Peyer's patch (tissue), 4 donors: ENCODE measurements around the gene NRG4. TPM values are rescaled to one million over a fixed set of nuclear protein-coding genes. Genes with fewer than 3 reads are reported as not detected.
"Not testable (repeated sequence)": the region's sequence is repeated elsewhere in the genome, so short reads cannot be mapped to it uniquely, and the experiment has no call there.

Experiments
- DNase-seq, 3 donors: peaks; one replicate each; pipeline ENCODE4 v3.0.0-alpha.2; 2017 to 2019
- H3K27ac ChIP-seq, 4 donors: fragments of 200-600 bp; sonication (generic); one replicate each; pipeline ENCODE4 v1.5.1; 2016 to 2019
- H3K27me3 ChIP-seq, 2 donors: fragments of 200-600 bp; sonication (generic); one replicate each; pipeline ENCODE4 v1.5.1; 2019
- H3K36me3 ChIP-seq, 3 donors: fragments of 200-600 bp; sonication (generic); one replicate each; pipeline ENCODE4 v1.5.1; 2016 to 2019
- H3K4me1 ChIP-seq, 4 donors: fragments of 200-600 bp; sonication (generic); one replicate each; pipeline ENCODE4 v1.5.1; 2016 to 2019
- H3K4me3 ChIP-seq, 4 donors: fragments of 200-600 bp; sonication (generic); 1 replicate in 3 of 4; 2 replicates in 1 of 4; pipeline ENCODE4 v1.5.1; 2016 to 2019; ENCODE audit warnings: mild to moderate bottlenecking in 1 of 4
- H3K9me3 ChIP-seq, 4 donors: fragments of 200-600 bp; sonication (generic); one replicate each; pipeline ENCODE4 v1.5.1; 2016 to 2019; ENCODE audit warnings: mild to moderate bottlenecking in 1 of 4
- POLR2A ChIP-seq, 2 donors: fragments of 450-650 bp; IDR thresholded peaks; one replicate each; pipeline ENCODE4 v1.5.1; 2017; ENCODE audit warnings: antibody characterized with exemption in 2 of 2, mild to moderate bottlenecking in 2 of 2, moderate library complexity in 2 of 2
- total RNA-seq, 4 donors: library from RNA; depleted of rRNA; stranded (reverse); fragments of >200 nt; gene quantifications; one replicate each; pipeline ENCODE4 v1.1.0, GENCODE V29; 2016
- TF ChIP-seq, protein P1 (sequence below), 6 experiments: fragments of 450-650 bp in 4 of 6; fragments of 200-600 bp in 2 of 6; sonication (generic) in 1 of 6; IDR thresholded peaks; one replicate each; pipeline ENCODE4 v1.5.1; 2017 to 2019; ENCODE audit warnings: antibody characterized with exemption in 6 of 6, mild to moderate bottlenecking in 3 of 6, moderate library complexity in 1 of 6

Gene NRG4
- total RNA-seq, 4 donors from 2014 or later = not detected

GRCh38 chr15:75985971-75986370 is 26.3 kb downstream of the NRG4 start:
- H3K27ac ChIP-seq = no peak overlapping the region
- no peak for DNase-seq
- no peaks in the 10 kb centered on the region for H3K36me3 ChIP-seq
- H3K27me3 ChIP-seq = no peaks in the 10 kb centered on the region
- no peak overlapping the region for H3K4me3 ChIP-seq
- H3K9me3 ChIP-seq = no peaks in the 10 kb centered on the region
- TF ChIP-seq, protein P1, sequence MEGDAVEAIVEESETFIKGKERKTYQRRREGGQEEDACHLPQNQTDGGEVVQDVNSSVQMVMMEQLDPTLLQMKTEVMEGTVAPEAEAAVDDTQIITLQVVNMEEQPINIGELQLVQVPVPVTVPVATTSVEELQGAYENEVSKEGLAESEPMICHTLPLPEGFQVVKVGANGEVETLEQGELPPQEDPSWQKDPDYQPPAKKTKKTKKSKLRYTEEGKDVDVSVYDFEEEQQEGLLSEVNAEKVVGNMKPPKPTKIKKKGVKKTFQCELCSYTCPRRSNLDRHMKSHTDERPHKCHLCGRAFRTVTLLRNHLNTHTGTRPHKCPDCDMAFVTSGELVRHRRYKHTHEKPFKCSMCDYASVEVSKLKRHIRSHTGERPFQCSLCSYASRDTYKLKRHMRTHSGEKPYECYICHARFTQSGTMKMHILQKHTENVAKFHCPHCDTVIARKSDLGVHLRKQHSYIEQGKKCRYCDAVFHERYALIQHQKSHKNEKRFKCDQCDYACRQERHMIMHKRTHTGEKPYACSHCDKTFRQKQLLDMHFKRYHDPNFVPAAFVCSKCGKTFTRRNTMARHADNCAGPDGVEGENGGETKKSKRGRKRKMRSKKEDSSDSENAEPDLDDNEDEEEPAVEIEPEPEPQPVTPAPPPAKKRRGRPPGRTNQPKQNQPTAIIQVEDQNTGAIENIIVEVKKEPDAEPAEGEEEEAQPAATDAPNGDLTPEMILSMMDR (IDR thresholded peaks at IDR 0.05) = no peak
- H3K4me1 ChIP-seq = no peaks in the 10 kb centered on the region

- H3K4me3 ChIP-seq, H3K9me3 ChIP-seq, H3K27ac ChIP-seq, H3K36me3 ChIP-seq, DNase-seq, H3K4me1 ChIP-seq, H3K27me3 ChIP-seq: not testable (repeated sequence)
Observed at GRCh38 chr15:75984706-75985105, 27.5 kb downstream of the NRG4 start.

- no peaks in the 10 kb centered on the region for H3K4me1 ChIP-seq
- no peak for TF ChIP-seq POLR2A (IDR thresholded peaks at IDR 0.05)
- TF ChIP-seq, protein P1 (IDR thresholded peaks at IDR 0.05) = no peak
Observed at GRCh38 chr15:75982468-75982867, 29.8 kb downstream of the NRG4 start.

GRCh38 chr15:75981149-75981815 is 30.9 kb downstream of the NRG4 start:
- no peak for TF ChIP-seq POLR2A (IDR thresholded peaks at IDR 0.05)
- TF ChIP-seq, protein P1 (IDR thresholded peaks at IDR 0.05) = no peak
- no peaks in the 10 kb centered on the region for H3K9me3 ChIP-seq
- no peaks in the 10 kb centered on the region for H3K4me1 ChIP-seq
- H3K27ac ChIP-seq = no peak overlapping the region
- no peaks in the 10 kb centered on the region for H3K36me3 ChIP-seq
- DNase-seq = no peak
- peaks cover 0 to 3% of the 10 kb centered on the region in 2 donors for H3K27me3 ChIP-seq
- H3K4me3 ChIP-seq = no peak overlapping the region

More at GRCh38 chr15:75982468-75982867, 29.8 kb downstream of the NRG4 start:
- H3K36me3 ChIP-seq = no peaks in the 10 kb centered on the region
- no peak overlapping the region for H3K27ac ChIP-seq
- H3K9me3 ChIP-seq = no peaks in the 10 kb centered on the region
- no peak overlapping the region for H3K4me3 ChIP-seq
- H3K27me3 ChIP-seq = peaks cover 0 to 3% of the 10 kb centered on the region in 2 donors
- no peak for DNase-seq

DNA sequence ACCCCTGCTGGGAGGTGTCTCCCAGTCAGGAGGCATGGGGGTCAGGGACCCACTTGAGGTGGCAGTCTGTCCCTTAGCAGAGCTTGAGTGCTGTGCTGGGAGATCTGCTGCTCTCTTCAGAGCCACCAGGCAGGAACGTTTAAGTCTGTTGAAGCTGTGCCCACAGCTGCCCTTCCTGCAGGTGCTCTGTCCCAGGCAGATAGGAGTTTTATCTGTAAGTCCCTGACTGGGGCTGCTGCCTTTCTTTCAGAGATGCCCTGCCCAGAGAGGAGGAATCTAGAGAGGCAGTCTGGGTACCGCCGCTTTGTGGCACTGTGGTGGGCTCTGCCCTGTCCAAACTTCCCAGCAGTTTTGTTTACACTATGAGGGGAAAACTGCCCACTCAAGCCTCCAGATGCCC is 35.5 kb downstream of the NRG4 start:
- not testable (repeated sequence) for H3K36me3 ChIP-seq, H3K4me1 ChIP-seq, H3K4me3 ChIP-seq, H3K27ac ChIP-seq, H3K9me3 ChIP-seq, H3K27me3 ChIP-seq, DNase-seq

GRCh38 chr15:75966073-75966472 is 46.2 kb downstream of the NRG4 start:
- Histone ChIP-seq H3K27me3 (no peaks in the 10 kb centered on the region), H3K27ac (no peak overlapping the region), H3K36me3 (no peaks in the 10 kb centered on the region), H3K4me1 (no peaks in the 10 kb centered on the region), H3K4me3 (no peak overlapping the region), H3K9me3 (no peaks in the 10 kb centered on the region)
- no peak for DNase-seq
- TF ChIP-seq, protein P1 (IDR thresholded peaks at IDR 0.05) = no peak
- no peak for TF ChIP-seq POLR2A (IDR thresholded peaks at IDR 0.05)

DNA sequence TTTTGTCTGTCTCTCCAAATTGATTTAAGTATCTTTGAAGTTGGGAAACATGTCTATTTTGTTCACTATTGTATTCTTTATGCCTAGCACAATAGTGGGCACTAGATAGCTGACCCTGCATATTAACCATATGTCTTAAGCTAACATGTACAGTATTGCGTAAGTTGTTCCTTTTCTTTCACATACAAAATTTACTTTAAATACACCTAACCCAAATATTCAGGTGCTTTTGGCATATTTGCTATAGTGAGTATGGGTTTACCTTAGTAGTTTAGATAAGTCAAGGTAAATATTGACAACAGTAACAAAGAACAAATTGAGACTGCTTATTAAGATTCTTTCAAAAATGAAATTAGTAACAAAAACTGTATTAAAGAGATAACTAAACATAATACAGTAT is 50.9 kb downstream of the NRG4 start:
- Histone ChIP-seq H3K9me3 (no peaks in the 10 kb centered on the region), H3K36me3 (no peaks in the 10 kb centered on the region), H3K4me3 (no peak overlapping the region), H3K4me1 (no peaks in the 10 kb centered on the region), H3K27ac (no peak overlapping the region), H3K27me3 (no peaks in the 10 kb centered on the region)
- no peak for DNase-seq
- TF ChIP-seq, protein P1 (IDR thresholded peaks at IDR 0.05) = no peak
- TF ChIP-seq POLR2A (IDR thresholded peaks at IDR 0.05) = no peak
